ENCODE results near the gene MACF1. TPM values are rescaled to one million over a fixed set of nuclear protein-coding genes. Genes with fewer than 3 reads are reported as not detected.

Gene MACF1
- polyA plus RNA-seq, 1 of the 3 experiments (the other 2 are of a cell fraction): 37.6 TPM

DNA sequence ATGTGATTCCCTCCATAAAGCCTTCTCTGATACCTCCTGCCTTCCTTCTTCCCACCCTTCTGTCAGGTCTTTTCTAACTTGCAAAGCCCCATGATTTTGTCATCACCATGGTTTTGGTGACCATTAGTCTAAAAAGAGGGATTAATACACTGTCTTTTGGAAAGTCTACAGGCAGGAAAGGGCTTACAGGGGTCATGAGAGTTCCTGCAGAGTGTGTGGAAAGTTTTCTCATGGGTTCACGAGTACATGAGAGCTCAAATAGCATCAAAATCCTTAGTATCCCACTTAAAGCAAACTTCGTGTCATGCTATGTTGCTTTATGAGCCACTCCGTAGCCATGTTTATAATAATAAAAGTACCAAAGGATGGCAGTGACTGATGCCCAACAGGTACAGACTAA, 200.4 kb downstream of the MACF1 start (continued):
- no peak for TF ChIP-seq RCOR1 (IDR thresholded peaks at IDR 0.05; ENCODE audit: low read length)
- no peak for TF ChIP-seq MXI1 (IDR thresholded peaks at IDR 0.05; ENCODE audit: low read depth, low read length)
- TF ChIP-seq, protein P1, sequence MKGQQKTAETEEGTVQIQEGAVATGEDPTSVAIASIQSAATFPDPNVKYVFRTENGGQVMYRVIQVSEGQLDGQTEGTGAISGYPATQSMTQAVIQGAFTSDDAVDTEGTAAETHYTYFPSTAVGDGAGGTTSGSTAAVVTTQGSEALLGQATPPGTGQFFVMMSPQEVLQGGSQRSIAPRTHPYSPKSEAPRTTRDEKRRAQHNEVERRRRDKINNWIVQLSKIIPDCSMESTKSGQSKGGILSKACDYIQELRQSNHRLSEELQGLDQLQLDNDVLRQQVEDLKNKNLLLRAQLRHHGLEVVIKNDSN (IDR thresholded peaks at IDR 0.05; ENCODE audit: borderline replicate concordance, low read depth): no peak
- TF ChIP-seq, protein P2, sequence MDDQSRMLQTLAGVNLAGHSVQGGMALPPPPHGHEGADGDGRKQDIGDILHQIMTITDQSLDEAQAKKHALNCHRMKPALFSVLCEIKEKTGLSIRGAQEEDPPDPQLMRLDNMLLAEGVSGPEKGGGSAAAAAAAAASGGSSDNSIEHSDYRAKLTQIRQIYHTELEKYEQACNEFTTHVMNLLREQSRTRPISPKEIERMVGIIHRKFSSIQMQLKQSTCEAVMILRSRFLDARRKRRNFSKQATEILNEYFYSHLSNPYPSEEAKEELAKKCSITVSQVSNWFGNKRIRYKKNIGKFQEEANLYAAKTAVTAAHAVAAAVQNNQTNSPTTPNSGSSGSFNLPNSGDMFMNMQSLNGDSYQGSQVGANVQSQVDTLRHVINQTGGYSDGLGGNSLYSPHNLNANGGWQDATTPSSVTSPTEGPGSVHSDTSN (IDR thresholded peaks at IDR 0.05): no peak
- TF ChIP-seq JUND (IDR thresholded peaks at IDR 0.05): no peak

DNA sequence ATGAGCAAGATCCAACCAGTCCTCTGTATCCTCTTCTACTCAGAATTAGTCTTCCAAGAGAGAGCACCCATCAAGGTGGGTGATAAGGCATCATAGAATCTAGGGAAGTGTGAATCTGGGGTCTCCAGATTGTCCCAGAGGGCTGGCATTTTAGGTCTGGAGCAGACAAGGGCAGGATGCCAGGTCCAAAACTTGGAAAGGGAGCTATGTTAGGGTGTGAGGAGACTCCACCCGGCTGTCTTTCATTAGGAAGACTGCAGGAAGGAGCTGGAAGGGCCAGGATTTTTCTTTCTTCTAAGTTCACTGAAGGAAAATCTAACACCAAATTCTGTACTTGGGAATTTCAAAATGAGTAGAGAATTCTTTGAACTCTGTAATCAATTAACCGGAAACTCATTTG, 200.9 kb downstream of the MACF1 start:
- CTCF ChIA-PET: interaction anchor here (0.5 kb wide), 1 partner anchor 10 kb away, joined by 3 read pairs; no protein-coding TSS in a partner anchor
- Histone ChIP-seq H3K9me3 (no peaks in the 10 kb centered on the region), H3K4me1 (ENCODE audit: control insufficient read depth in 1 of 2, insufficient read depth in 2 of 2, low read depth in 1 of 2, low read length in 1 of 2) (peaks cover 17 to 45% of the 10 kb centered on the region in 2 experiments), H2AFZ (ENCODE audit: low read depth) (no peak overlapping the region), H3K9ac (0 out of 2 replicates have a peak overlapping the region, but pooled peaks have one; percentile 2), H3K36me3 (replicated peaks in 1 of 2; ENCODE audit: control insufficient read depth in 1 of 2, insufficient read depth in 2 of 2, low read length in 1 of 2) (no peaks in the 10 kb centered on the region), H3K4me2 (0 out of 2 replicates have a peak overlapping the region, but pooled peaks have one; percentile 91), H3K79me2 (ENCODE audit: insufficient read depth) (peaks cover 86% of the 10 kb centered on the region), H3K4me3 (ENCODE audit: low read depth in 2 of 2, low read length in 1 of 2) (no peak overlapping the region), H3K27me3 (ENCODE audit: insufficient read depth) (no peaks in the 10 kb centered on the region), H3F3A (replicated peaks; ENCODE audit: insufficient read depth) (peaks cover 28% of the 10 kb centered on the region), H3K27ac (ENCODE audit: low read depth in 2 of 2, low read length in 1 of 2) (peak overlapping the region; percentile 43 to 86; a peak in 2 of 4 replicates), H4K20me1 (ENCODE audit: insufficient read depth) (peaks cover 11% of the 10 kb centered on the region; the same call in 1 of the 2 replicates), H3K9me2 (no peaks in the 10 kb centered on the region)
- TF ChIP-seq NFIC (IDR thresholded peaks at IDR 0.05; ENCODE audit: borderline replicate concordance): no peak
- no peak for TF ChIP-seq MXI1 (IDR thresholded peaks at IDR 0.05; ENCODE audit: low read depth, low read length)
- TF ChIP-seq RFX5 (IDR thresholded peaks at IDR 0.05; ENCODE audit: low read length): no peak
- no peak for TF ChIP-seq GATA2 (CRISPR knock-in tag; IDR thresholded peaks at IDR 0.05)
- TF ChIP-seq POLR2AphosphoS5 (IDR thresholded peaks at IDR 0.05; ENCODE audit: low read depth, low read length): no peak
- 0 out of 2 replicates have a peak, but pooled peaks have one; percentile 8 for TF ChIP-seq TCF12 (IDR thresholded peaks at IDR 0.05)
- TF ChIP-seq ELF1 (IDR thresholded peaks at IDR 0.05): no peak
- TF ChIP-seq, protein P3, sequence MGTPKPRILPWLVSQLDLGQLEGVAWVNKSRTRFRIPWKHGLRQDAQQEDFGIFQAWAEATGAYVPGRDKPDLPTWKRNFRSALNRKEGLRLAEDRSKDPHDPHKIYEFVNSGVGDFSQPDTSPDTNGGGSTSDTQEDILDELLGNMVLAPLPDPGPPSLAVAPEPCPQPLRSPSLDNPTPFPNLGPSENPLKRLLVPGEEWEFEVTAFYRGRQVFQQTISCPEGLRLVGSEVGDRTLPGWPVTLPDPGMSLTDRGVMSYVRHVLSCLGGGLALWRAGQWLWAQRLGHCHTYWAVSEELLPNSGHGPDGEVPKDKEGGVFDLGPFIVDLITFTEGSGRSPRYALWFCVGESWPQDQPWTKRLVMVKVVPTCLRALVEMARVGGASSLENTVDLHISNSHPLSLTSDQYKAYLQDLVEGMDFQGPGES (IDR thresholded peaks at IDR 0.05; ENCODE audit: low read depth, low read length): no peak
- TF ChIP-seq RAD21 (IDR thresholded peaks at IDR 0.05; ENCODE audit: low read length): no peak
- POLR2A ChIA-PET: interaction anchor here (0.6 kb wide), 1 partner anchor 246 kb away, joined by 6 read pairs; no protein-coding TSS in a partner anchor
- 81% methylated on average over 2 of the region's 2 CpGs for WGBS (ENCODE audit: low lambda C conversion rate)
- no peak for DNase-seq

Measured in SK-N-SH (cell line).